HL-60 (cell line): ENCODE results near the gene KIZ.
A peak's percentile ranks its signal among the peaks of the same experiment; 100 is the strongest.

Experiments
- DNase-seq, 2 experiments: peaks; one replicate each; pipeline ENCODE4 v3.0.0-alpha.2; 2010 to 2020; ENCODE audit warnings: low read depth in 1 of 2, low spot score in 1 of 2
- H3K27ac ChIP-seq: fragments of 250-450 bp; sonication (Bioruptor Pico); replicated peaks from 2 replicates; pipeline ENCODE4 v1.5.1; 2020; ENCODE audit warnings: mild to moderate bottlenecking, moderate library complexity
- H3K27me3 ChIP-seq: fragments of 250-450 bp; sonication (Bioruptor Pico); 2 replicates; pipeline ENCODE4 v1.5.1; 2021; ENCODE audit warnings: mild to moderate bottlenecking, moderate library complexity; ENCODE audit not compliant: insufficient read depth, poor library complexity, severe bottlenecking
- H3K4me3 ChIP-seq: replicated peaks from 2 replicates; pipeline ENCODE4 v1.5.1; 2011; ENCODE audit warnings: mild to moderate bottlenecking, control low read depth, low read length; ENCODE audit not compliant: insufficient read depth
- GABPA ChIP-seq: IDR thresholded peaks from 2 replicates; pipeline ENCODE4 v1.6.1; 2012; ENCODE audit warnings: low read depth
- POLR2AphosphoS5 ChIP-seq: IDR thresholded peaks from 2 replicates; pipeline ENCODE4 v1.6.1; 2012; ENCODE audit warnings: low read depth
- SPI1 ChIP-seq: IDR thresholded peaks from 2 replicates; pipeline ENCODE4 v1.6.1; 2012; ENCODE audit warnings: low read depth, mild to moderate bottlenecking, borderline replicate concordance
- TF ChIP-seq, protein P1 (sequence below): IDR thresholded peaks from 2 replicates; pipeline ENCODE4 v1.6.1; 2012; ENCODE audit warnings: low read depth; ENCODE audit not compliant: insufficient replicate concordance
- TF ChIP-seq, protein P2 (sequence below): IDR thresholded peaks from one replicate; pipeline ENCODE4 v1.5.1; 2011; ENCODE audit warnings: low read length, control low read depth, inconsistent platforms; ENCODE audit not compliant: insufficient read depth

KIZ gene

DNA sequence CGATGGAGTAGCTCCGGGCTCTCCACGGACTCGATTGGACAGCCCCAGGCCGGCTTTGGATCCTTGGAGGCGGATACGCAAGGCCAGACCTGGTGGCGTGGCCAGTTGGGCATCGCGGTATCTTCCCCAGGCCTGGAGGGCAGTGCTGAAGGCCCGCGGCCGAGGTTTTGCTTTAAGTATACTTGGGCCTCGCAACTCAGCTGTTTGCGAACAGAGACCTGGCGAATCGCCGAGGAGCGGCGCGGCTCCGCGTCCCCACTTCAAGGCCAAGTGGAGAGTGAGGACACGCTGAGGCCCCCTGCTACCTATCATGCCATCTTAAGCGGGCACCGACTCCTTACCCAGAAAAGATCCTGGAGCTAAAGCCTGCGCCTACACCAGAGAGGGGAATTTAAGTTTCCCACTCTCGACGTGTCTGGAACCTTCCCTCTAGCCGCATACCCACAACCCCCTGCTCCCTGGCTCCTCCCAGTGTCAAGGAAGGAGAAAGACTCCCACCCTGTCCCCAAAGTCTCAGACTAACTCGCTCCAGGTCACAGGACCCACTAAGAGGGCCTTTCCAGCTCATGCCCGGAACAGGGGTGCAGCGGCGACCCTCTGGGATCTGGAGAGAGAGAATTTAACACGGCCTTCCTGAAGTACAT, 23.8 kb upstream of the KIZ start:
- TF ChIP-seq POLR2AphosphoS5 (no peak), SPI1 (no peak), GABPA (no peak)
- TF ChIP-seq, protein P1, sequence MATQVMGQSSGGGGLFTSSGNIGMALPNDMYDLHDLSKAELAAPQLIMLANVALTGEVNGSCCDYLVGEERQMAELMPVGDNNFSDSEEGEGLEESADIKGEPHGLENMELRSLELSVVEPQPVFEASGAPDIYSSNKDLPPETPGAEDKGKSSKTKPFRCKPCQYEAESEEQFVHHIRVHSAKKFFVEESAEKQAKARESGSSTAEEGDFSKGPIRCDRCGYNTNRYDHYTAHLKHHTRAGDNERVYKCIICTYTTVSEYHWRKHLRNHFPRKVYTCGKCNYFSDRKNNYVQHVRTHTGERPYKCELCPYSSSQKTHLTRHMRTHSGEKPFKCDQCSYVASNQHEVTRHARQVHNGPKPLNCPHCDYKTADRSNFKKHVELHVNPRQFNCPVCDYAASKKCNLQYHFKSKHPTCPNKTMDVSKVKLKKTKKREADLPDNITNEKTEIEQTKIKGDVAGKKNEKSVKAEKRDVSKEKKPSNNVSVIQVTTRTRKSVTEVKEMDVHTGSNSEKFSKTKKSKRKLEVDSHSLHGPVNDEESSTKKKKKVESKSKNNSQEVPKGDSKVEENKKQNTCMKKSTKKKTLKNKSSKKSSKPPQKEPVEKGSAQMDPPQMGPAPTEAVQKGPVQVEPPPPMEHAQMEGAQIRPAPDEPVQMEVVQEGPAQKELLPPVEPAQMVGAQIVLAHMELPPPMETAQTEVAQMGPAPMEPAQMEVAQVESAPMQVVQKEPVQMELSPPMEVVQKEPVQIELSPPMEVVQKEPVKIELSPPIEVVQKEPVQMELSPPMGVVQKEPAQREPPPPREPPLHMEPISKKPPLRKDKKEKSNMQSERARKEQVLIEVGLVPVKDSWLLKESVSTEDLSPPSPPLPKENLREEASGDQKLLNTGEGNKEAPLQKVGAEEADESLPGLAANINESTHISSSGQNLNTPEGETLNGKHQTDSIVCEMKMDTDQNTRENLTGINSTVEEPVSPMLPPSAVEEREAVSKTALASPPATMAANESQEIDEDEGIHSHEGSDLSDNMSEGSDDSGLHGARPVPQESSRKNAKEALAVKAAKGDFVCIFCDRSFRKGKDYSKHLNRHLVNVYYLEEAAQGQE = no peak
- TF ChIP-seq, protein P2, sequence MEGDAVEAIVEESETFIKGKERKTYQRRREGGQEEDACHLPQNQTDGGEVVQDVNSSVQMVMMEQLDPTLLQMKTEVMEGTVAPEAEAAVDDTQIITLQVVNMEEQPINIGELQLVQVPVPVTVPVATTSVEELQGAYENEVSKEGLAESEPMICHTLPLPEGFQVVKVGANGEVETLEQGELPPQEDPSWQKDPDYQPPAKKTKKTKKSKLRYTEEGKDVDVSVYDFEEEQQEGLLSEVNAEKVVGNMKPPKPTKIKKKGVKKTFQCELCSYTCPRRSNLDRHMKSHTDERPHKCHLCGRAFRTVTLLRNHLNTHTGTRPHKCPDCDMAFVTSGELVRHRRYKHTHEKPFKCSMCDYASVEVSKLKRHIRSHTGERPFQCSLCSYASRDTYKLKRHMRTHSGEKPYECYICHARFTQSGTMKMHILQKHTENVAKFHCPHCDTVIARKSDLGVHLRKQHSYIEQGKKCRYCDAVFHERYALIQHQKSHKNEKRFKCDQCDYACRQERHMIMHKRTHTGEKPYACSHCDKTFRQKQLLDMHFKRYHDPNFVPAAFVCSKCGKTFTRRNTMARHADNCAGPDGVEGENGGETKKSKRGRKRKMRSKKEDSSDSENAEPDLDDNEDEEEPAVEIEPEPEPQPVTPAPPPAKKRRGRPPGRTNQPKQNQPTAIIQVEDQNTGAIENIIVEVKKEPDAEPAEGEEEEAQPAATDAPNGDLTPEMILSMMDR = no peak
- H3K4me3 ChIP-seq = no peak overlapping the region
- DNase-seq = no peak
- H3K27me3 ChIP-seq = peaks cover 40% of the 10 kb centered on the region
- H3K27ac ChIP-seq = no peak overlapping the region

DNA sequence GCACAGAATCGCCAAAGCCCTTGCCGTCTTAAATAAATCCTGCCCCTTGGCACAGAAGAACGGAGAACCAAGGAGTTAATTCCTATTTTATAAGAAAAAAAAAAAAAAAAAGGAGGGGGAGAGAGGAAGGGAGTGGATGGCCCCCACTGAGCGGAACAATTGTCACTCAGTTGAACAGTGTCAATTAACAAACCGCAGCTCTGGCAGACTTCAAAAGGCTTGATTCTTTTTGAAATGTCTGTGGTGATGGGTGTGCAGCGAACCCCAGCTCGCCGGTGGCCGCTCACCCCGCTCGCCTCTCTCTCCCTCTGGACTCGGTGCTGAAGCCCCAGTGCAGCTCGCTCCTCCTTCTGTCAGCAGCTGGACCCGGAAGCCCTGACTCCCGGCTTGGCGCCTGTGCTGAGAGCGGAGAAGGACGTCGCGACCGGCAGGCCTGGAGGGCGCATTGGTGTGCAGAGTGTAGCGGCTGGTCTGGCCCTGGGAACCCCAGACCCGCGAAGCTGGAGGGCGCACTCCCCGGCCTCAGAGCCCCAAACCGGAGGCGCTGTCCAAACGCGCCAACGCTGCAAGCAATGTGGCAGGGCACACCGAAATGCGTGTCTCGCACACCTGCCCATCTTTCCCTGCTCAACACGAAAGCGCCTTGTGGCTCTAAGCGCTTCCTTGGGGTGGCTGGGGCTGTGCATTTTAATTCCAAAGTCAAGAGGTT, 23.1 kb upstream of the KIZ start:
- peaks cover 47% of the 10 kb centered on the region for H3K27me3 ChIP-seq
- TF ChIP-seq, protein P1 = peak; percentile 87
- TF ChIP-seq SPI1 (no peak), GABPA (no peak), POLR2AphosphoS5 (no peak)
- TF ChIP-seq, protein P2 = no peak
- H3K4me3 ChIP-seq = peak overlapping the region; percentile 22
- H3K27ac ChIP-seq = no peak overlapping the region
- peak in 1 of 2 experiments; percentile 39 for DNase-seq

DNA sequence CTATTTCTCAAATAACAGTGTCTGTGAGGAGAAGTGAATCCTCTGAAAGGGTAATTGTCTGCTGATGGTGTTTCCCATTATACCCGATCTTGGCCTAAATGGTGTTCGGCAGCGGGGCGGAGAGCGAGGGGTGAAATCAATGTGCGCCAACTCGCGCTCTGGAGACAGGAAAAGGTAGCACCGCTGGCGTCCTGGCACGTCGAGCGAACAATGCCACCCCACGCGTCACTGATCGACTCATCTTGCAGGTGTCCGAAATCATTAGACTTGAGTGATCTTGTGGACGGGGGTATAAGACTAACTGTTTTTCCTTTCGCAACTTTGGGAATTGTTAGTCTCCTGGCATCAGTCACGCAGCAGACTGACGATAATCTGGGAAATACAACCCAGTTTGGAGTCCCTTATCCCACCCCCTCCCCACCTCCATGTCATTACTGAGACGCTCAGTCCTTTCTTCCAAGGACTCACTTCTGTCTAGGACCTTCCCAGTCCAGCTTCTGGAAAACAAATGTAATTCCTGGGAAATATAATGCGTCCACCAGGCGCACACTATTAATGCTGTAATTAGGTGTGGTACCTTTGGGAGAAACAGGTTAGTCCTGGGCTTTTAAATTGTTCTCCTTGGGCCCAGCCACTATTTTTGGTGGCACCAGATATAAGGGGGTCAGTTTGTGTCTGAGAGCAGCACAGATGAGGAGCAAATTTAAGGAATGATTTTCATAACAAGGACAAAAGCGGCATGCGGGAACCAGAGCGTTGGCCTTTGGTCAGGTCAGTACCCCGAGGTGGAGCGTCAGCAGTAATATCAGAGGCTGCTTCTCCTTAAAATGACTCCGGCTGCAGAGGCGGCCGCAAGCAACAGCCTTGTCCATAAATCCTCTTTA, 22.1 kb upstream of the KIZ start:
- TF ChIP-seq, protein P1 = no peak
- TF ChIP-seq SPI1 = no peak
- no peak for TF ChIP-seq POLR2AphosphoS5
- no peak for TF ChIP-seq GABPA
- TF ChIP-seq, protein P2 = no peak
- no peak overlapping the region for H3K27ac ChIP-seq
- DNase-seq = no peak
- peaks cover 49% of the 10 kb centered on the region for H3K27me3 ChIP-seq
- no peak overlapping the region for H3K4me3 ChIP-seq
